Measurements from ENCODE around the gene RNF223. TPM values are rescaled to one million over a fixed set of nuclear protein-coding genes. Genes with fewer than 3 reads are reported as not detected.

Gene RNF223
- total and polyA plus RNA-seq, 2 of the 8 experiments (the other 6 are each of a cell fraction or from before 2014, with no cell fraction given), result not detected

DNA sequence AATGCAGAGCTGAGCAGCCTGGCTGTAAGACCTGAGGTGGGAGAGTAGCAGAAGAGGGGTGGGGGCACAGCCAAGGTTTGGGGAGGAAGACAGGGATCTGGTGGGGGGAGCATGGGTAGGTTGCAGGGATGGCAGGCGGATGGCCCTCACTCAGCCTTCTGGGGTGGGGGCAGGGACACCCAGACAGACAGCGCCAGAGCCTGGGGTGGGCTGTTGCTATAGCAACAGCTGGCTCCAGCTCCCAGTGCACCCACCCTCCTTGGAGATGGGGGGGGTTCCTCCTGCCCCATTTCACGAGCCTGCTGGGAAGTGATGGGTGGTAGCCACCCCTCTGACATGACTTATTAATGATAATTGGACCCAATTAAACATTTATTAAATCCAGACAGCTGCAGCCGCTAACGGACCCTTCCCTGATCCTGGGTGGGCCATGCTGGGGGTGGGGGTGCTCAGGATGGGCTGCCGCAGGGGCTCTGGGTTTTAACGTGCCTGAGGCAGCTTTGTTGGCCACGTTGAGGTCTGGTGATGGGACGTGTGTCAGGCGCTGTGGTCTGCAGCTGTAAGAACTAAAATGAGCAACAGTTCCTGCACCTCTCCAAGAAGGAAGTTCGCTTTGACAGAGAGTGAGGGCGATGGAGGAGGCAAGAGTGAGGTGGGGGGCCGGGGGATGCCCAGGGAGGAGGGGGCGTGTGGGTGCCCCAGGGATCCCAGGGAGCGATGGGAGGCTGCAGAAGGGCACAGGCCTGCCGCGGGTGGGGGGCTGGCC is 34.8 kb downstream of the RNF223 start (continued):
- TF ChIP-seq, protein P1, sequence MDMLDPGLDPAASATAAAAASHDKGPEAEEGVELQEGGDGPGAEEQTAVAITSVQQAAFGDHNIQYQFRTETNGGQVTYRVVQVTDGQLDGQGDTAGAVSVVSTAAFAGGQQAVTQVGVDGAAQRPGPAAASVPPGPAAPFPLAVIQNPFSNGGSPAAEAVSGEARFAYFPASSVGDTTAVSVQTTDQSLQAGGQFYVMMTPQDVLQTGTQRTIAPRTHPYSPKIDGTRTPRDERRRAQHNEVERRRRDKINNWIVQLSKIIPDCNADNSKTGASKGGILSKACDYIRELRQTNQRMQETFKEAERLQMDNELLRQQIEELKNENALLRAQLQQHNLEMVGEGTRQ (IDR thresholded peaks at IDR 0.05; ENCODE audit: low read length), result no peak
- TF ChIP-seq YY1 (IDR thresholded peaks at IDR 0.05; ENCODE audit: low read depth, low read length), result no peak

All from H1 (cell line).